GM18502 (cell line): ENCODE data around the gene CAMK2B.

Experiments
- ATAC-seq: cut with Tn5 transposase; IDR thresholded peaks from one replicate; pipeline ENCODE4 v1.9.1; 2021; ENCODE audit warnings: mild to moderate bottlenecking; ENCODE audit not compliant: unreplicated experiment, poor library complexity

The CAMK2B gene

GRCh38 chr7:44325201-44325671 is at the start of gene CAMK2B:
Gene CAMK2B, minus strand, starts transcription at chr7:44325594. Its CDS starts 173 bp downstream, at chr7:44325421.
- ATAC-seq: no peak

DNA sequence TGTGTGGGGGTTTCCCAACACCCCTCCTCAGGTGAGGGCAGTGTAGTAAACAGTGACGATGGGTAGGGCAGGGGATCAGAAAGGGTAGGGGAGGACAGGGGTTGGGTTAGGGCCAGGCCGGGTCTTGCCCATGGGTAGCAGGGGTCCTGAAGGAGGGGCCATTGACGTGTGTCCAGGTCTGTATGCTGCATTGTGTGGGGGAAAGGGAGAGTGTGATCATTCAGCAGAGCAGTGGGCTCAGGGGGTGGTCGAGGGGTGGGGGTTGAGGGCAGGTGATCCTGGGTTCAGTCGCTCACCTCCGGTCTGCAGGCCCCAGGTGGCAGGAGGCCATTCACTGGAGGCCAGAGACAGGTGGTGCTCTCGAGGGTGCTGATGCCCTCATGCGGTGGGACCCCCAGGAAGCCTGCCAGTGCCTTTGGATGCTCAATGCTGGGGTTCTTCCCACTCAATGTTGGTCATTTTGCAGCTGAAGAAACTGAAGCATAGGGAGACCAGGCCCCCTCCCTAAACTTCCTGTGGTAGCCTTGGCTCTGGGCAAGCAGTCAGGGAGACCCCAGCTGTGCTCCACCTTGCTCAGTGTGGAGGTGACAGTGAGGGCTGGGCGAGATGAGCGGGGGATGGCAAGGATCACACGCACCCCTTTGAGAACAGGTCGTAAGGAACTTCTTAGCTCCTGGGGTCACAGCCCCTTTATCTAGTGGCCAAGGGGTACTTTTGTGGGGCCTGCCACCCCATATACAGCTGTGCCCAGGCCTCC is 48.8 kb upstream of the CAMK2B start:
- no peak for ATAC-seq

GRCh38 chr7:44373418-44373740 is 48.0 kb upstream of the CAMK2B start:
- ATAC-seq: no peak

DNA sequence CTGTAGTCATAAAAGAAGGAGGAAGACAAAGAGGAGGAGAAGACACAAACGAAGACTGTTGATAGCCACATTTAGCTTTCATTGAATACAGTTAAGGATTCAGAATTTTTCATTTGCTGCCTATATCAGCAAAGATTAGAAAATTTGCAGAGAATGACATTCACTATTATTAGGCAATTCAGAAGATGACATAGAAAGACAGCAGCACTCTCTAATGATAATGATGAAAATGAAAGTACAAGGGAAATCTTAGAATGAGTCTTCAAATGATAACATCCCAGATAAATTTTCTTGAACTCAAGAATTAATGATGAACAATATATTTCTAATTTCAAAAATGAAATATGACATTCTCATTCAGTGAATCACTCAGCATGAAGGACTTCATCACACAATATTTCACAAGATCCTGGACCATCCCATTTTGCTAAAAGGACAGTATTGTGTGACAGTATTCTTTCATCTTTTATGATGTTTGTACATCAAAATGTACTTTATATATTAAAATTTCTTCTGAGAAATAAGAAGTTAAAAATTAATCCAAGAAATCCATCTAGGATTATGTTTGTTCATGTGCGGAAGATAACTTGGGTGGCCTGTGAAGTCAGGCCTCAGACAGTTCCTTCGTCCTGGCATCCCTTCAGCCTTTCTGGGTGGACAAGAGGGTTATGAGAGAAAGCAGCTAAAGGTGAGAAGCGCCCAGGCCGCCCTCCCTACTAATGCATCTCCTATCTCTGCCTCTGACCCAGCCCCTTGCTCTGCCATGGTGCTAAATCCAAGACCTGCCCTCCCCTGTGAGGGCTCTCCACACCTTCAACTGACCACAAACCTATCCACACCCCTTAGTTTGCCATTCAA is 47.4 kb upstream of the CAMK2B start:
- ATAC-seq: no peak

DNA sequence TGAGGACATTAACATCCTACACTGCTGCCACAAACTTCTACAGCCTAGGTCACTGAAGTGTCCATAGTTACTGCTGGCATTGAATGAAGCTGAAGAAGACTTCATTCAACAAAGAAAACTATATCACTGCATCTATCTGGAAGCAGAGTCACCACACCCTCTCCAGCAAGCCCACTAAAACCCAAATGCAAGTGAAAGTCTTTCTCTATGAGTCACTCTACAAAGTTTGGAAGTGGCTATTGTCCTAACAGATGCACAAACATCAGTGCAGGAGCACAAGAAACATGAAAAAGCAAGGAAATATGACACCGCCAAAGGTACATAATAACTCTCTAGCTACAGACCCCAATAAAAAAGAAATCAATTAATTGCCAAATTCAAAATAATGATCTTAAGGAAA is 43.5 kb upstream of the CAMK2B start:
- ATAC-seq: no peak

- no peak for ATAC-seq
These were observed 43.1 kb upstream of the CAMK2B start for GRCh38 chr7:44368455-44368854.

- no peak for ATAC-seq
These were observed 42.2 kb upstream of the CAMK2B start for GRCh38 chr7:44367475-44368043.

GRCh38 chr7:44366986-44367385 is 41.6 kb upstream of the CAMK2B start:
- no peak for ATAC-seq

GRCh38 chr7:44353668-44354067 is 28.3 kb upstream of the CAMK2B start:
- ATAC-seq: no peak

DNA sequence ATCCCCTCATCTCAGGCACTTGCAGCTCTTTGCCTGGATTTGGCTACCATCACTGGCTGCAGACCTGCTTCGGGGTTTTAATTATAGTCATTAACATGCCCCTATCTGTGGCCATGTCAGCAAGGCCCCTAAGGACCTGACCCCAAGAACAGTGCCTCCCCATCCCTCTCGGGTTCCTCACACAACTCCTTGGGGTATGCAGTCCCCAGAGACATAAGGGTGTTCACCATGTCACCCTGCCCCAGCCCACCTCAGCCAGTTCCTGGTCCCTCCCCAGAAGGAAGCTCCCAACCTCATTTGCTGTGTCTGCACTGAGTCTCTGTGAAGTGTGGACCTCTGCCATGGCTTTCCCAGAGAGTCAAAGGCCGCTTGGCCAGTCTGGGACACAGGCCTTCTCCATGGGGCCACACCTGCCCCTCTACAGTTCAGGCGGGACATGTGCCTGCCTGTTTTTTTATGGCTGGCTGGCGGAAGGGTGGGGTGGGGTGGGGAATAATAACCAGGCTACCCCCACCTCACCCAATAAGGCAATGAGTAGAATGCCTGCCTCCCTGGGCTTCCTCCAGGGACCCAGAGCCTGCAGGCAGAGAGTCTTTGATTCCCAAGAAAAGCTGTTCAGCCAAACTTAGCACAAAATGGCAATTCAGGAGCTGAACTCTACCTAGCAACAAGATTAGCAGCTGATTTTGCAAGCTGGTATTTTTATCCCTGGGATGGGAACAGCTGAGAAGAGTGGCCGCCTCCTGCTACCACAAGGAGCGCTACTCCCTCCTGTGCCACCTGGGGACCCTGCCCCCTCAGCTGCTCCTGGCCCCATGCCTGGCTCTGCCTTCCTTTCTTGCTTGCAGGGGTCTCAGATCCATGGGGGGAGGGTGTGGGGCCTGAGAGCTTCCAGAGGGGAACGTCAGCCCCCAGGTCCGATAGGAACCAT is 23.7 kb upstream of the CAMK2B start:
- ATAC-seq: no peak

GRCh38 chr7:44348300-44348699 is 22.9 kb upstream of the CAMK2B start:
- ATAC-seq: peak; percentile 46

- ATAC-seq: no peak
These were observed 22.2 kb upstream of the CAMK2B start for GRCh38 chr7:44347546-44348114.

GRCh38 chr7:44346063-44346462 is 20.7 kb upstream of the CAMK2B start:
- no peak for ATAC-seq

DNA sequence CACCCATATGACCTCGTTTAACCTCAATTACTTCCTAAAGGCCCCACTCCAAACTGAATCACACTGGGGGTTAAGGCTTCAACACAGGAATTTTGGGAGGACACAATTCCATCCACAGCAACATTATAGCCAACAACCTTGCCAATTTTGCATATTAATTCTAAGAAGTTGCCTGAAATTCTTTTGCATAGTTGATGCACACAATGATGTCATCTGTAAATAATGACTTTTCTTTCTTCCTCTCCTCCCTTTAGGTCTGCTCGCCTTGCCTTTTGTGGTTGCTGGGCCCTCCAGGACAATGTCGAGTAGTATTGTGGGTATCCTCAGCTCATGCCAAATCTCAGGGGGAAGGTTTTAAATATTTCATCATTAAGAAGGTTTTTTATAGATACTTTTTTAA is 16.0 kb upstream of the CAMK2B start:
- no peak for ATAC-seq

DNA sequence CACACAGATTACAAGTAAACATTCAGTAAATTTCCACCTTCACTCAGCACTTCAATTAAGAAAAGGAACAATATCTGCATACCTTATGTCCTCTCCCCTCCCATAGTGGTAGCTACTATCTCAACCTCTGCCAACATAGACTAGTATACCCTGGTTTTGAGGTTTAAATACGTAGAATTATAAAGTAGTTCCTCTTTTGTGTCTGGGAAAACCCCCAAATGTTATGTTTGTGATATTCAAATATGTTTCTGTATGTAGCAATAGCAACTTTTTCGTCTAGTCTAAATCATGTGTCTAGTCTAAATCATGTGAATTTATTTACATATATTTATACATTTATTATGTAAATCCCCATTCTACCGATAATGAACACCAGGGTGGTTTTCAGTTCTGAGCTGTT is 13.2 kb upstream of the CAMK2B start:
- no peak for ATAC-seq

DNA sequence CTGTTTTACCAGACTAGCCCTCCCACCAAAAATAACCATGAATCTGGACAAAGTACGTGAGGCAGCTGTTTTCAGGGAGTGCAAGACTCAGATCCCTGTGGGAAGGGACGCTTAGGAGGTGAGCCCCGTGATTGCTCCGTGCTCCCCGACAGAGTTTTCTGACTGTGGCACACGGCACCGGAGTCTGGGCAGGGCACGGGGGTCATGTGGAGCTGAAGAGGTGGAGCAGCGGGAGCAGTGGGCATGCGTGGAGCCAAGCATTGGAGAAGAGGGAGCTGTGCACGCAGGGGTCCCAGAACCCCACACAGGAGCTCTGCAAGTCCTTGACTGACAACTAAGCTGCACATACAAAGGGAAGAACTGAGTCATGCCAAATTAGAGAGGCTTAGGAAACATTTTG is 11.1 kb upstream of the CAMK2B start:
- ATAC-seq: no peak

DNA sequence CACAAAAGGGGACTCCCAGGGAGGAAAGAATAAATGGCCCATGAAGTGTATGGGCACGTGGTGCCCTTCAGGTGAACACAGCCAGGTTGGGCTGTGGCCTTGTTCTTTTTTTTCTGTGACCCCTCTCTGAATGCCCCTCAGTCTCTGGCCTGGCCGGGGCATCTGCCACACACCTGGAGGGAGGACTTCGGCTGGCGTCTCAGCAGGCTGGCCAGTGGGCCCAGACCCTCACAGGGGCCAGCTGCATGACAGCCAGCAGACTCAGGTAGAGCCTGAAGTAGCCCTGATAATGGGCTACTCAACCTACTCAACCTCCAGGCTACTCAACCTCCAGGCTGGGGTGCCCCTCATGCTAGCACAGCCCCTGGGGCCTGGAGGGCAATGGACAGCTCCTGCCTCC is 9.8 kb upstream of the CAMK2B start:
- ATAC-seq: no peak

DNA sequence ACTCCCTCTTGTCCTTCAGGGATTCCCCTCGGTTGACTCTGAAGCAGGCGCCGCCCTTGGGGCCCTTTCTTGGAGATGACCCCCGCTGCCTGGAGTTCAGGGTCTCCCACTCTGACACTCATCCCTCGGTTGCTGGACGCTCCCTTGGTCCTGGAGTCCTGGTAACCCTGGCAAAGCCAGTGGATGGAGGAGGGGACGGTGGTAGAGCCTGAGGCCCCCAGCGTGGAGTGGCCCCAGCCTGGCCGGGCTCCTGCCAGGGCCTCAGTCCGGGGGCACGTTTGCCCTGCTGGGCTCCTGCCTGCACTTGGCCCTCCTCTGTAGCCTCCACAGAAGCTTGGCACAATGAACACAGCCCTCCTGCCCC is 9.3 kb upstream of the CAMK2B start:
- ATAC-seq: no peak

DNA sequence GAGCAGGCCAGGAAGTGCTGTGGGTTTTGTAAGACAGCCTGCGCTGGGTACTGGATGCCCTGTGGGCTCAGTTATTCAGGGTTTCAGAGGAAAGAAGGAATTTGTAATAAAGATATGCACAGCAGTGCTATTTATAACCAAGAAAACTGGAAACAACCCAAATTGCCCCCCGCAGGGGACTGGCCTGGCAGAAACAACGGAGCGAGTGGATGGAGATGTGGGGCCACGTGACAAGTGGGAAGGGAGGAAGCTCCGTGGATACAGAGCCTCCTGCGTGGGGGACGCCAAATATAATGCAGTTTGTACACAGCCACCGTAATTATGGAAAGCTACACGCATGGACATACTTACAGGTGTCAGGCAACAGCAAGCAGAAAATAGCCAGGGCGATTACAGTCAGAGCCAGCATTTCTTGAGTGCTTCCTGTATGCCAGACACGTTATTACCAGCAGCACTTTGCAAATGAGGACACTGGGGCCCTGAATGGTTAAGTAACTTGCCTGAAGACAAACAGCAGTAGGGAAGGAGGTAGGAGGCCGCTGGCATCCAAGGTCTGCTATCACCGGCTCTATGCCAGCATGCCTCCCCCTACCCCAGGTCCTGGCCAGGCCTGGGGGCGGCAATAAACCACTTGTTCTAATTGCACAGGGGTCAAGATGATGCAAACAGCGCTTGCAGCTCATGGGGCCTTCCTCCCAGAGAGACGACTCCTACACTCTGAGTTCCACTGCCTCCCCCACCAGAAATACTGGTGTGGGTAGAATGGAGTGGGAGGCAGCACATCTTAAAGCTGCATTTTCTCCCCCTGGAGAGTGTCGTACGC is 8.7 kb upstream of the CAMK2B start:
- no peak for ATAC-seq
